GM18873 (cell line): ENCODE data around the gene TRAF2.

Experiments
- ATAC-seq: cut with Tn5 transposase; IDR thresholded peaks from one replicate; pipeline ENCODE4 v1.9.1; 2021; ENCODE audit warnings: mild to moderate bottlenecking, moderate library complexity, moderate number of reproducible peaks; ENCODE audit not compliant: unreplicated experiment, low FRiP score

The TRAF2 gene

GRCh38 chr9:136846376-136847087 lies 39.8 kb upstream of the TRAF2 start:
- no peak for ATAC-seq

GRCh38 chr9:136847088-136847825 lies 39.1 kb upstream of the TRAF2 start:
- ATAC-seq = no peak

GRCh38 chr9:136847826-136848392 lies 38.4 kb upstream of the TRAF2 start:
- no peak for ATAC-seq

- ATAC-seq = no peak
These were observed 37.8 kb upstream of the TRAF2 start for GRCh38 chr9:136848393-136849037.

- peak; percentile 77 for ATAC-seq
These were observed 37.0 kb upstream of the TRAF2 start, which contains the start of gene PHPT1 for GRCh38 chr9:136849038-136849959. TSS of gene PHPT1 (plus strand) at chr9:136849409. CDS start at chr9:136849431, 22 bp downstream.

- ATAC-seq = no peak
These were observed 36.1 kb upstream of the TRAF2 start for GRCh38 chr9:136849960-136850865.

- ATAC-seq = no peak
These were observed 35.2 kb upstream of the TRAF2 start for GRCh38 chr9:136850866-136851775.

- ATAC-seq = no peak
These were observed 34.2 kb upstream of the TRAF2 start, which contains the start of gene MAMDC4 for GRCh38 chr9:136851941-136852663. TSS of gene MAMDC4 (plus strand) at chr9:136852346. CDS start at chr9:136852417, 71 bp downstream.

GRCh38 chr9:136852664-136853595 lies 33.4 kb upstream of the TRAF2 start:
- no peak for ATAC-seq

- ATAC-seq = no peak
These were observed 32.7 kb upstream of the TRAF2 start for GRCh38 chr9:136853596-136854112.

- ATAC-seq = no peak
These were observed 32.0 kb upstream of the TRAF2 start for GRCh38 chr9:136854113-136854841.

GRCh38 chr9:136854842-136855460 lies 31.4 kb upstream of the TRAF2 start:
- ATAC-seq = no peak

GRCh38 chr9:136855461-136856078 lies 30.7 kb upstream of the TRAF2 start:
- ATAC-seq = no peak

GRCh38 chr9:136856079-136856476 lies 30.2 kb upstream of the TRAF2 start:
- no peak for ATAC-seq
